IMR-90 (cell line): Measurements from ENCODE around the gene ASPG. TPM values are rescaled to one million over a fixed set of nuclear protein-coding genes. Genes with fewer than 3 reads are reported as not detected.

ENCODE experiments used
- ATAC-seq: fragments of 200-7000 bp; cut with Tn5 transposase; 2 replicates; pipeline ENCODE4 v1.9.1; 2020; ENCODE audit warnings: low read depth, mild to moderate bottlenecking, moderate library complexity
- BruUV-seq: library from RNA; stranded (reverse); fragments of 400-500 nt; replicated peaks from 2 replicates; lab custom pipeline; 2021; lab: Mats Ljungman, UMichigan
- CTCF ChIA-PET: fragments of 300-600 bp; formaldehyde crosslinking; extraction: SDS; loops from one replicate; lab custom pipeline; 2021; ENCODE audit warnings: antibody characterized with exemption; lab: Yijun Ruan, JAX
- POLR2A ChIA-PET: fragments of 300-600 bp; sonication (Branson Sonifier 250); formaldehyde crosslinking; loops from one replicate; lab custom pipeline; 2022; ENCODE audit warnings: antibody characterized with exemption; ENCODE audit not compliant: unreplicated experiment; lab: Charles Lee
- DNase-seq: peaks from one replicate; pipeline ENCODE4 v3.0.0; 2013
- H2AFZ ChIP-seq: replicated peaks from 2 replicates; pipeline ENCODE3; 2013; ENCODE audit warnings: low read length, mild to moderate bottlenecking; ENCODE audit not compliant: poor library complexity
- H2AK5ac ChIP-seq: 2 replicates; pipeline ENCODE4 v1.6.1; 2013; ENCODE audit warnings: low read depth, low read length, inconsistent platforms
- H2AK9ac ChIP-seq: replicated peaks from 2 replicates; pipeline ENCODE3; 2013; ENCODE audit warnings: mild to moderate bottlenecking, low read depth, low read length, moderate library complexity; ENCODE audit not compliant: poor library complexity
- H2BK120ac ChIP-seq: 2 replicates; pipeline ENCODE4 v1.6.1; 2013; ENCODE audit warnings: low read depth, low read length, inconsistent platforms
- H2BK15ac ChIP-seq: 3 replicates; pipeline ENCODE4 v1.6.1; 2013; ENCODE audit warnings: low read depth, low read length, inconsistent platforms
- H2BK20ac ChIP-seq: 2 replicates; pipeline ENCODE4 v1.6.1; 2013; ENCODE audit warnings: low read depth, mild to moderate bottlenecking, inconsistent platforms, low read length, moderate library complexity
- H2BK5ac ChIP-seq: 2 replicates; pipeline ENCODE4 v1.6.1; 2013; ENCODE audit warnings: mild to moderate bottlenecking, low read depth, low read length, inconsistent platforms; ENCODE audit not compliant: poor library complexity, severe bottlenecking
- H3K14ac ChIP-seq: replicated peaks from 2 replicates; pipeline ENCODE4 v1.6.1; 2013; ENCODE audit warnings: low read depth, low read length, inconsistent platforms
- H3K18ac ChIP-seq: 2 replicates; pipeline ENCODE4 v1.6.1; 2013; ENCODE audit warnings: low read depth, low read length, control low read depth
- H3K23ac ChIP-seq: 2 replicates; pipeline ENCODE4 v1.6.1; 2013; ENCODE audit warnings: low read depth, low read length, inconsistent platforms
- H3K27ac ChIP-seq: 2 replicates; pipeline ENCODE4 v1.5.1; 2013; ENCODE audit warnings: mild to moderate bottlenecking, control low read depth, low read length; ENCODE audit not compliant: insufficient read depth
- H3K27me3 ChIP-seq: 2 replicates; pipeline ENCODE4 v1.6.1; 2013; ENCODE audit warnings: low read length; ENCODE audit not compliant: control insufficient read depth, insufficient read depth
- H3K36me3 ChIP-seq: 2 replicates; pipeline ENCODE4 v1.6.1; 2013; ENCODE audit warnings: low read length, mixed read lengths; ENCODE audit not compliant: control insufficient read depth, insufficient read depth
- H3K4ac ChIP-seq: 2 replicates; pipeline ENCODE4 v1.6.1; 2013; ENCODE audit warnings: low read depth, low read length, inconsistent platforms
- H3K4me1 ChIP-seq: 2 replicates; pipeline ENCODE4 v1.6.1; 2013; ENCODE audit warnings: low read length, mixed read lengths; ENCODE audit not compliant: control insufficient read depth, insufficient read depth
- H3K4me2 ChIP-seq: 2 replicates; pipeline ENCODE4 v1.6.1; 2013; ENCODE audit warnings: low read depth, mild to moderate bottlenecking, control low read depth, low read length, moderate library complexity
- H3K4me3 ChIP-seq: 2 replicates; pipeline ENCODE4 v1.5.1; 2013; ENCODE audit warnings: low read depth, mild to moderate bottlenecking, control low read depth, low read length, moderate library complexity; ENCODE audit not compliant: insufficient read depth
- H3K56ac ChIP-seq: 2 replicates; pipeline ENCODE4 v1.6.1; 2013; ENCODE audit warnings: low read length, inconsistent platforms; ENCODE audit not compliant: insufficient read depth; ENCODE audit errors: extremely low read depth
- H3K79me1 ChIP-seq, 2 experiments: 2 replicates each; pipeline ENCODE4 v1.6.1; 2013; ENCODE audit warnings: low read length in 2 of 2, inconsistent platforms in 1 of 2, low read depth in 1 of 2
- H3K9ac ChIP-seq: 2 replicates; pipeline ENCODE4 v1.6.1; 2013; ENCODE audit warnings: low read depth, low read length, control low read depth
- H3K9me1 ChIP-seq: 2 replicates; pipeline ENCODE4 v1.6.1; 2013; ENCODE audit warnings: low read length, inconsistent platforms; ENCODE audit not compliant: insufficient read depth
- H3K9me3 ChIP-seq: 2 replicates; pipeline ENCODE4 v1.6.1; 2013; ENCODE audit warnings: low read length; ENCODE audit not compliant: control insufficient read depth, insufficient read depth
- H4K20me1 ChIP-seq: 2 replicates; pipeline ENCODE4 v1.6.1; 2013; ENCODE audit warnings: low read length, inconsistent platforms; ENCODE audit not compliant: insufficient read depth
- H4K5ac ChIP-seq: 2 replicates; pipeline ENCODE4 v1.6.1; 2013; ENCODE audit warnings: mild to moderate bottlenecking, low read depth, low read length, control low read depth
- H4K8ac ChIP-seq, 2 experiments: 2 replicates each; pipeline ENCODE4 v1.6.1; 2013; ENCODE audit warnings: low read depth in 2 of 2, low read length in 2 of 2, control low read depth in 1 of 2, inconsistent platforms in 1 of 2
- H4K91ac ChIP-seq: 2 replicates; pipeline ENCODE4 v1.6.1; 2013; ENCODE audit warnings: low read depth, low read length, inconsistent platforms; ENCODE audit not compliant: insufficient read depth
- BHLHE40 ChIP-seq: fragments of 150-350 bp; IDR thresholded peaks from 2 replicates; pipeline ENCODE4 v1.6.1; 2016; ENCODE audit warnings: mild to moderate bottlenecking, low read depth, low read length
- CHD1 ChIP-seq: IDR thresholded peaks from 2 replicates; pipeline ENCODE4 v1.6.1; 2012; ENCODE audit warnings: low read depth, low read length, improper control_type of control experiment
- CTCF ChIP-seq: conservative IDR thresholded peaks from 2 replicates; pipeline ENCODE4 v1.5.1; 2012; ENCODE audit warnings: mild to moderate bottlenecking, low read depth, low read length, improper control_type of control experiment
- ELK1 ChIP-seq: fragments of 150-350 bp; IDR thresholded peaks from 2 replicates; pipeline ENCODE4 v1.6.1; 2016; ENCODE audit warnings: low read depth, mild to moderate bottlenecking, low read length, moderate library complexity, borderline replicate concordance
- FOS ChIP-seq: fragments of 150-350 bp; IDR thresholded peaks from 2 replicates; pipeline ENCODE4 v1.6.1; 2016; ENCODE audit warnings: low read depth, low read length
- MAFK ChIP-seq: IDR thresholded peaks from 2 replicates; pipeline ENCODE4 v1.6.1; 2012; ENCODE audit warnings: low read depth, low read length, improper control_type of control experiment
- NFE2L2 ChIP-seq: fragments of 150-350 bp; IDR thresholded peaks from 2 replicates; pipeline ENCODE4 v1.6.1; 2016; ENCODE audit warnings: low read depth, mild to moderate bottlenecking, low read length
- POLR2A ChIP-seq: IDR thresholded peaks from 2 replicates; pipeline ENCODE4 v1.6.1; 2012; ENCODE audit warnings: mild to moderate bottlenecking, low read depth, low read length
- RAD21 ChIP-seq: IDR thresholded peaks from 2 replicates; pipeline ENCODE4 v1.6.1; 2012; ENCODE audit warnings: low read length, improper control_type of control experiment
- RCOR1 ChIP-seq: IDR thresholded peaks from 2 replicates; pipeline ENCODE4 v1.6.1; 2012; ENCODE audit warnings: mild to moderate bottlenecking, low read length, improper control_type of control experiment; ENCODE audit not compliant: insufficient replicate concordance
- RFX5 ChIP-seq: IDR thresholded peaks from 2 replicates; pipeline ENCODE4 v1.8.0; 2012; ENCODE audit warnings: low read depth, mild to moderate bottlenecking, low read length, moderate library complexity
- SMC3 ChIP-seq: fragments of 150-350 bp; IDR thresholded peaks from 2 replicates; pipeline ENCODE4 v1.6.1; 2016; ENCODE audit warnings: low read depth, mild to moderate bottlenecking, antibody characterized with exemption, low read length, moderate library complexity
- USF2 ChIP-seq: fragments of 150-350 bp; IDR thresholded peaks from 2 replicates; pipeline ENCODE4 v1.6.1; 2017; ENCODE audit warnings: mild to moderate bottlenecking, antibody characterized with exemption, low read length, low read depth
- WGBS, 2 experiments: methylation state at CpG; one replicate each; pipeline versions ENCODE4 v1.1.5 to v1.1.7; 2013; ENCODE audit warnings: missing lambda C conversion rate in 2 of 2; ENCODE audit not compliant: insufficient read length in 1 of 2; ENCODE audit errors: extremely low coverage in 2 of 2; 5-methylcytosine and 5-hydroxymethylcytosine counted together
- dilution Hi-C: fragments of 300-500 bp; cut with HindIII; formaldehyde crosslinking; loops from one replicate; pipeline ENCODE4 v1.14.3; 2018; ENCODE audit warnings: low sequenced_read_pairs; ENCODE audit not compliant: unreplicated experiment
- in situ Hi-C: fragments of 300-500 bp; cut with MboI; formaldehyde crosslinking; loops from 3 replicates; pipeline ENCODE4 v1.14.3; 2019; ENCODE audit warnings: low sequenced_read_pairs, inconsistent platforms, mixed read lengths
- intact Hi-C: fragments of 100-400 bp; cut with micrococcal nuclease; formaldehyde crosslinking; loops from 2 replicates; pipeline ENCODE4 v1.10.0; 2022
- polyA plus RNA-seq, 3 experiments: library from polyadenylated mRNA; depleted of rRNA; stranded (reverse); fragments of >200 nt; gene quantifications; 2 replicates each; pipeline ENCODE4 v1.2.3, GENCODE V29; 2012; ENCODE audit warnings: low replicate concordance in 1 of 3
- total RNA-seq: library from RNA; depleted of rRNA; stranded (reverse); fragments of >200 nt; gene quantifications from 2 replicates; pipeline ENCODE4 v1.2.3, GENCODE V29; 2012

ASPG gene
- total and polyA plus RNA-seq, 2 of the 4 experiments (the other 2 are of a cell fraction), result not detected

- no peak for TF ChIP-seq RCOR1
Measured at GRCh38 chr14:104086661-104087461, 1.4 kb downstream of the ASPG start (continued).

- DNase-seq, result no peak
- H3K9me1 ChIP-seq, result no peaks in the 10 kb centered on the region
- no peak overlapping the region for H2BK20ac ChIP-seq
- H3K4ac ChIP-seq, result no peak overlapping the region
- CTCF ChIA-PET, result interaction anchor here (1.5 kb wide), 1 partner anchor 10 kb away, joined by 7 read pairs; no protein-coding TSS in a partner anchor
- H3K23ac ChIP-seq, result no peak overlapping the region
- intact Hi-C loops, result no loop called here
- no peaks in the 10 kb centered on the region for H3K36me3 ChIP-seq
- H4K8ac ChIP-seq, result no peak overlapping the region
- in situ Hi-C loops, result loop anchor here (25.0 kb wide), 2 partner anchors 475 to 550 kb away; no protein-coding TSS in a partner anchor
- POLR2A ChIA-PET, result no interaction called here
- no peak overlapping the region for H3K14ac ChIP-seq
- H3K27ac ChIP-seq, result no peak overlapping the region
- H3K4me3 ChIP-seq, result no peak overlapping the region
- dilution Hi-C loops, result no loop called here
- no peaks in the 10 kb centered on the region for H4K20me1 ChIP-seq
- H3K27me3 ChIP-seq, result peaks cover 4% of the 10 kb centered on the region
- H2BK15ac ChIP-seq, result no peak overlapping the region
- H2BK5ac ChIP-seq, result no peak overlapping the region
- no peaks in the 10 kb centered on the region for H3K9me3 ChIP-seq
- no peak overlapping the region for H4K5ac ChIP-seq
- H3K4me2 ChIP-seq, result no peak overlapping the region
- no peak overlapping the region for H3K56ac ChIP-seq
- no peak overlapping the region for H3K18ac ChIP-seq
- 25% methylated on average over 2 of the region's 17 CpGs; no CpG with 5 or more reads in 1 of the 2 experiments for WGBS, 2 experiments
- no peaks in the 10 kb centered on the region for H3K79me1 ChIP-seq
- no peak for ATAC-seq
- no peaks in the 10 kb centered on the region for H3K4me1 ChIP-seq
- H2AFZ ChIP-seq, result no peak overlapping the region
- no peak overlapping the region for H3K9ac ChIP-seq
- BruUV-seq, result no TSS peak
- H2AK9ac ChIP-seq, result no peak overlapping the region
- H4K91ac ChIP-seq, result no peak overlapping the region
- no peak overlapping the region for H2BK120ac ChIP-seq
- no peak overlapping the region for H2AK5ac ChIP-seq
- no peak for TF ChIP-seq RCOR1
- no peak for TF ChIP-seq USF2
- no peak for TF ChIP-seq CHD1
- no peak for TF ChIP-seq FOS
- TF ChIP-seq NFE2L2, result no peak
- no peak for TF ChIP-seq RFX5
- no peak for TF ChIP-seq ELK1
- TF ChIP-seq CTCF, result no peak
- no peak for TF ChIP-seq POLR2A
- TF ChIP-seq SMC3, result no peak
- no peak for TF ChIP-seq RAD21
- no peak for TF ChIP-seq MAFK
- no peak for TF ChIP-seq BHLHE40
Measured at GRCh38 chr14:104087505-104087904, 2.0 kb downstream of the ASPG start.
